Measurements from ENCODE around the gene RFTN1. TPM values are rescaled to one million over a fixed set of nuclear protein-coding genes. Genes with fewer than 3 reads are reported as not detected.

The RFTN1 gene
- total RNA-seq, 1 donor from 2014 or later = 26.5 TPM

DNA sequence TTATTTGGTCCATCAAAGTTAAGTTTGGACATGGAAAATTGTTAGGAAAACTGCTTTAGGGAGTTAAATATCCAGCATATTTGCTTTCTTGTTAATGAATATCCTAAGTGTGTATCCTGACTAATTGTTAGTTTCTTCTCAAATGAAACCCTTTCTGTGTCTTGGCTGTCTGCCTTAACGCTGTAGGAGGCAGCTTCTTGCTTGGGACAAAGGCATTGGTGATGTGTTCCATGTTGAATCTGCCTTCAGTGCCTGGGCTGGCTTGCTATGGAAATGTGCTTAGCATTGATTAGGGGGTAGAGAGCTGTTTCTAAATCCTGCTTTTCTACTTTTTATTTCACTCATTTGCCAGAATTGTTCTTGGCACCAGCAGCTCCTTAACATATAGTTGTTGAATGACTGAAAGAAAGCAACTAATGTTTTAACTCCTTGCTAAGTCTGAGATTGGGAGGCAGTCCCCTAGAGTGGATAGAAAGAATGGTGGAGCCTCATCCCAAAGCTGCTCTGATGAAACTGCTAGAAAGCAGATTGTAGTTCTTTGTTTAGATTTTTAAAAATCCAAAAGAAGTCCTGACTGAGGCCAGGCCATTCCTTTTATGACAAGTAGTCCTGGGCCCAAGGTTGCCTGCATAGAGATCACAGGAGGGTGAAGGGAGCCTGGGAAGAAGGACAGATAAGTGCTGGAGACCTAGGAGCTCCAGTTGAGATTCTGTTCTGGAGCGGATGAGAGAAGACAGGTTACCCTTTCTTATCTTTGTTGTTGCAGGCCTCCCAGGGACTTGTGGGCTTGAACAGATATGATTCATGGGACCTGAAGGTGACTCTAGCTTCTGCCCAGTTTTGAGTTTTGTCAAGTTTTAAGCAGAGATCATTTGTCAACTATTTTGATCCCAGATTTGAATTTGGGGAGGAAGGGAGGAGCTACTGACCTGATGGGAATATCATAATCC, 209.2 kb downstream of the RFTN1 start:
- no peak for DNase-seq (ENCODE audit: low spot score)
- intact Hi-C loops (cut with DNase I) = no loop called here

DNA sequence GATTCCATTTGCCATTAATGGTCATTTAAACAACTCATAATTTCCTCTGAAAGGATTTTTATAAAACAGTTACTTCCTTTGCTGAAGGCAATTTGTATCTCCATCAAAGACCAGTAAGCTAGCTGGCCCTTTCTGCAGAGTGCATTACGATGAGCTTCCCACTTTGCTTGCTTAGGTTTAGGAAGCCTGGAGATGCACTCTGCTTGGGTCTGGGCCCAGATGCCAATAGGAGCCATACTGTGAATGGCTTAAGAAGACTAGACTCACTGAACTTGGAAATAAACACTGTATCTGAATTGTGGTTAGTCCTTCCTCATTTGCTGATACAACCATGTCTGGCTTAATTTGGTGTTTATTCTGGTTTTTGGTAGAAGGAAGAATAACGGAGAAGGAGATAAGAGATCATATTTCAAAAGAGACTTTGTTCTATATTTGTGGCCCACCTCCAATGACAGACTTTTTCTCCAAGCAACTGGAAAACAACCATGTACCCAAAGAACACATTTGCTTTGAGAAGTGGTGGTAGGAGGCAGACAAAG, 210.4 kb downstream of the RFTN1 start:
- DNase-seq (ENCODE audit: low spot score) = no peak
- intact Hi-C loops (cut with DNase I) = no loop called here

DNA sequence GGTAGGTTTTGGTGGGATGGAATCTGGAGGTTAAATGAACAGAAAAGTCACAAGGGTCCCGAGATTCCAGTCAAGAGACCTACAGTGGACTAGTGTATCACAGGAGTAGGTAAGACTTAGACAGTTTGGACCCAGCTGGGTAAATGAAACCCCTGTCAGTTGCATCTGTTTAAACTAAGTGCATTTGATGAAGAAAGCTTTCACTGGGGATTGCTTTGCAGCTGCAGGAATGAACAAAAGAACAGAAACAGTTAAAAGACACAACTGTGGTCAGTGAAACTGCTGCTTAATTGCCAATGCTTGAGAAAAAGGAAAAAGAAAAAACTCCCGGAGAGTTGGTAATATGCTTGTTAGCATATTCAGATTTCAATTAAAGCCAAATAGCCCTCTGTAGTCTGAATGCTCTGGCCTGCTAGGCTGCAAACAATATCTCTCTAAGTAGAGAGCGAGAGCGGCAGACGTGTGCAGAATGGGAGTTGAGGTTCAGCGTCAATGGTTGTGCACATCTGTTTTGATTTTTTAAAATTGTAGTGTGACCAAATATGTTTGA, 211.3 kb downstream of the RFTN1 start:
- DNase-seq (ENCODE audit: low spot score) = no peak
- intact Hi-C loops (cut with DNase I) = no loop called here

DNA sequence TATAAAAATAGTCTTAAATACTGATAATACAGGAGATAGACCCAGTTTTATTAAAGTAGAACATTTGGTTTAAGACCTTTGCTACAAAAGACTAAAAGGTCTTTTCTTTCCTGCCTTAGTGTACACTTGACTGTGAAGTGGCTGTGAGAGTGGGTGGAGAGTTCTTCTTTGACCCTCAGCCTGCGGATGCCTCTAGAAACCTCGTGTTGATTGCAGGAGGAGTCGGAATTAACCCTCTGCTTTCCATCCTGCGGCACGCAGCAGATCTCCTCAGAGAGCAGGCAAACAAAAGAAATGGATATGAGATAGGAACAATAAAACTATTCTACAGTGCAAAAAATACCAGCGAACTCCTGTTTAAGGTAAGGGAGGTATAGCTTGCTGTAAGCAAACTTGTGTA, 212.0 kb downstream of the RFTN1 start:
- DNase-seq (ENCODE audit: low spot score) = no peak
- intact Hi-C loops (cut with DNase I) = no loop called here

DNA sequence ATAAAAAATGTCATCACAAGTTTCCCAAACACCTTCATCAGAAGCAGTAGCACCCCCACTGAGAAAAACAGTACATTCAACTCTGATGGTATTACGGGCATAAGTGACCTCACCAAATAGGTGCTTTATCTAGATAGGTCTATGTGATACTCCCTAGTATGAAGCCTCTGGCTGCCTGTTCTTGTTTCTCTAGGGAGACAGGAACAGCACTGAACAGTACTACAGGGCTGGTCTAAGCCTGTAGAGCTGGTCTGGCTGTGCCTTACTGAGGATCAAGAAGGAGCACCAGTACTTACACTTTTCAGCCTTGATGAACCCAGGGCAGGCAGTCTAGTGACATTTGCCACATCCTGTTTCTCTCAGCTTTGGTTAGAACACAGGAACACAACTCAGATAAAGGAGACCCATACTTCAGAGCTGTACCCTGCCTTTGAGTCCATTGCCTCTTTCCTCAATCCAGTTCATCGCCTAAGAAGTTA, 212.6 kb downstream of the RFTN1 start:
- no peak for DNase-seq (ENCODE audit: low spot score)
- intact Hi-C loops (cut with DNase I) = no loop called here

DNA sequence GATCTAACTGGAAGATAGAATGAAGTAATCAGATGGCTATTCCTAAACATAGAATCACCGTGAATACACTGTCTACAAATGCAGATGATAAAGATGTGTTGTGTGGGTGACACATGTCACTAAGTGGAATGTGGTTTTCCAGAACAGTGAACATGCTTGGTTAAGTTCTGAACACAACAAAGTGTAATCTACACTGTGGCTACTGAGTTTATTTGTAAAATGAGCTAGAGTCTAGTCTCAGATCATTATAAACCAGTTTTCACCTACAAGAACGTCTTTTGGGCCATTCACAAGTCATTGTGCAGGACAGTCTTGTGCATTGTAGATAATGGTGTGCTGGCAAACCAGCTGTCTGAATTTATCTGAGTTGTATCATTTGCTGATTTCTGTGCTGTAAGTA, 213.2 kb downstream of the RFTN1 start:
- intact Hi-C loops (cut with DNase I) = no loop called here
- no peak for DNase-seq (ENCODE audit: low spot score)

DNA sequence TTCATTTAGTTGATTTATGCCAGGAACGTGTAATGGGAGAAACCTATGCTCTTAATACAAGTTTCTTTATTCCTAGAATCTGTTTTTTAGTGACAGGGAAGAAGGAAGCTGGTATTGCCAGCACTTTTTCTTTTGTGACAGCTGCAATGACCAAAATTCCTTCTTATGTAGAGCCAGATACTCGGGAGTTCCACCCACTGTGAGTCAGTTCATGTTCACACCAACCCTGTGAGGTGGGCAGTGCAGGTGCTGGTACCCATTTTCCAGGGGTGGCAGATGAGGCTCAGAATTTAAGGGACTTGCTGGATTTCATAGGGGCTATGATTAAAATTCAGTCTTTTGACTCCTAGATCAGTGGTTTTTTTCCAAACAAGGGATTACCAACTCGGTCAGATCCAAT, 213.8 kb downstream of the RFTN1 start:
- intact Hi-C loops (cut with DNase I) = no loop called here

DNA sequence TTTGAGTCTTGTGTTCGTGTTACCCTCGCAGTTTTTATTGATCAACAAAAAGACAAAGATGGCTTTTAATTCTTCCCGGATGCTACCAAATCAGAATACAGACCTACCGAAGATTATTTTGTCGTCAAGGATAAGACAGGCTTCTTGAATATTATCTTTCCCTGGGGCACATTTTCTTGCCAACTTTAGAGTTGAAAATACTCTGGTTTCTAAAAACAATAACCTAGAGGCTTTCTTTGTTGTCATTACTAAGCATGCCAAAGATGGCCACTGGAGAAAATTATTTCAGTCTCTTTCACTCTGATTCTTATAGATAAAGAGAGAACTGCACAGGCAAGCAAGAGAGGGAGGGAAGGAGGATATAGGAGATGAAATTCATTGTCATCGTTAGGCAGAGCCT, 214.6 kb downstream of the RFTN1 start:
- intact Hi-C loops (cut with DNase I) = no loop called here
- no peak for DNase-seq (ENCODE audit: low spot score)

More for the DNA sequence above, 213.8 kb downstream of the RFTN1 start:
- DNase-seq (ENCODE audit: low spot score) = no peak

DNA sequence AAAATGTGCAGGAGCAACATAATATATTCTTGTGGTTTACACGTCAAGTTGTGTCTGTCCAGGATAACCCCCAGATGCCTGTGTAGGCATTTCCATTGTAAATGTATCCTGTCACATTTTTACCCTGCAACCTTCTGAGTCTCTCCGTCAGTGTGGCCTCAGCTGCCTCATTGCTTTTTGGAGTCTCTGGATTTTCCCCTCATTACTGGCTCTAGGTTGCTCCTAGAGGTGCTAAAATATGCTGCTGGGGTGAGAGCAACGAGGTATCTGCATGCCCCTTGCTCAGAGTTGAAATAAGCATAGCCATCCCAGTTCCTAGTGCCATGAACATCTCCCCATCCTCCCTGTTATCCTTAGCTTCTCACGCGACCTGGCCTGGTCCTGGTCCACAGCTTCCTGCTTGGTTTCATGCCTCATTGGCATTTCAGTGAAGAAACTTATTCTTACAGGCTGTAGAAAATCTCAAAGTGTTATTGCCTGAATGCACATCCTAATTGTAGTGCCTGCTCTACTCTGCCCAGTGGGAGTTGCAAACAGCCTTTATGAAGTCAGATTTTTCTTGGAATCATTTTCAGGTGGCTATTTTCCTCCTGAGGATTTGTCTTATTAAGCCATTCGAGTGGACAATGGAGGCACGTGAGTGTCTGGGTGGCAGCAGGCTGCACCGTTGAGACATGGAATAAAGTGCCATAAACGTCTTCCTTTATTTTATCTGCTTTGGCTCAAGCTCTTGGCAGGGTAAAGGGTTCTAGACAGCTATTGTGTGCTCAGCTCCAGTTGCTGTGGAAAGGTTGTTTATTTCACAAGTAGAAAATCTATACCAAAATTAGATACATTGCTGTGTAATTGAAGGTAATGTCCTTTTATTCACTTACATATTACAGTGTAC, 215.3 kb downstream of the RFTN1 start:
- no peak for DNase-seq (ENCODE audit: low spot score)
- intact Hi-C loops (cut with DNase I) = no loop called here

DNA sequence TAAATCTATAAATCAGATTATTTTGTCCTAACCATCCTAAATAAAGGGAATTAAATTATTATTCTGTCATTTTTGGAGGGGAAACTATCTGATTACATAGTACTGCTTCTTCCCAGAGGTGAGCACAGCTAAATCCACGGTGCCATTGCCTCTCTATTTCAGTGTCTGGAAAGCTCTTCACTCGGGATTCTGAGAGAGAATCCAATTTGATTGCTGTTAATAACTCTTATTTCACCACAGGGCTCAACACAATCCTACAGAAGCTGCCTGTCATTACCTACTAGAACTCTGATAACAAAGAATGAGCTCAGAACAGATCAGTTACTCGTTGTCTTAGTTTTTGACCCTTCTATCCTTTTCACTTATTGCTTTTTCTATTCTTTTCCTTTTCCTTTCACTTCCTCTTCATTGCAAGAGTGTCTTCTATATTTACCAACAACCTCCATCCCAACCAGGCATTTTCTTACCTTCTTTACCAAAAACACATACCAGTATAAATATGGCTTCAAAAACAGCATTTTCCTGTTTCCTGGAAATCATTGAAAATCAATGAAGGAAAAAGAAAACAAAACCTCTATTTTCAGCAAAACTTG, 218.1 kb downstream of the RFTN1 start:
- intact Hi-C loops (cut with DNase I) = no loop called here
- DNase-seq (ENCODE audit: low spot score) = no peak

DNA sequence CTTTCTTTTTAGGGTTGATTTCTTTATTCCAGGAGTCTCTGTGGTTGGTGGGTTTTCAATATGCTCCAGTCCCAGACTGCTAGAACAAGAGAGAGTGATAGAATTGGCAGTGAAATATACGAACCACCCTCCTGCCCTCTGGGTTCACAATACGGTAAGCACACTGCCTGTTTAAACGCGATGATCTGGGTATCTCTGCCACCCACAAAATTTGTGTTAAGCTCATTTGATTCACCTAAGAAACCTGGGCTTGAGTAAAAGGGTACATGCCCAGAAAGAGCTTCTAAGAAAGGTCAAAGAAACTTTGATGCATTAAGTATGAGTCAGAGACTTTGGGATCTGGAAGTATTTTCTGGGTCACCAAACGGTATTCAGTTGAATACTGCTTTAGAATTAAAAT, 218.7 kb downstream of the RFTN1 start:
- intact Hi-C loops (cut with DNase I) = no loop called here
- DNase-seq (ENCODE audit: low spot score) = no peak

DNA sequence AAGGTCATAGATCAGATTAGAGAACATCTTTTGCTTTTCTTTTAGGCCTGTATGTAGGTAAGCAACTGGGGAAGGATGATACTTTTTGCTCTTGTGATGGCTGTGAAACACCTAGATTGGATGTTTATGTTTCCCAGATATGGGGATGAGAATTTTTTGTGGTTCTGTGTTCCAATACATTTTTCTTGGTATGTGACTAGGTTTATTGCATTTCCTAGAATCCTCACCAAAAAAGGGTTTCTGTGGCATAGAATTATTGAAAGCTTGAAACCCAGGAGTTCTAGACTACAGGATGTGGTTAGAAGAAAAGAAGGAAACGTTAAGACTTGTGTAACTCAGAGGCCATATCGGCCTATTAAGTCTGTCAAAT, 222.7 kb downstream of the RFTN1 start:
- intact Hi-C loops (cut with DNase I) = loop anchor here (1.0 kb wide), 2 partner anchors 226 to 259 kb away; no protein-coding TSS in a partner anchor
- DNase-seq (ENCODE audit: low spot score) = no peak

DNA sequence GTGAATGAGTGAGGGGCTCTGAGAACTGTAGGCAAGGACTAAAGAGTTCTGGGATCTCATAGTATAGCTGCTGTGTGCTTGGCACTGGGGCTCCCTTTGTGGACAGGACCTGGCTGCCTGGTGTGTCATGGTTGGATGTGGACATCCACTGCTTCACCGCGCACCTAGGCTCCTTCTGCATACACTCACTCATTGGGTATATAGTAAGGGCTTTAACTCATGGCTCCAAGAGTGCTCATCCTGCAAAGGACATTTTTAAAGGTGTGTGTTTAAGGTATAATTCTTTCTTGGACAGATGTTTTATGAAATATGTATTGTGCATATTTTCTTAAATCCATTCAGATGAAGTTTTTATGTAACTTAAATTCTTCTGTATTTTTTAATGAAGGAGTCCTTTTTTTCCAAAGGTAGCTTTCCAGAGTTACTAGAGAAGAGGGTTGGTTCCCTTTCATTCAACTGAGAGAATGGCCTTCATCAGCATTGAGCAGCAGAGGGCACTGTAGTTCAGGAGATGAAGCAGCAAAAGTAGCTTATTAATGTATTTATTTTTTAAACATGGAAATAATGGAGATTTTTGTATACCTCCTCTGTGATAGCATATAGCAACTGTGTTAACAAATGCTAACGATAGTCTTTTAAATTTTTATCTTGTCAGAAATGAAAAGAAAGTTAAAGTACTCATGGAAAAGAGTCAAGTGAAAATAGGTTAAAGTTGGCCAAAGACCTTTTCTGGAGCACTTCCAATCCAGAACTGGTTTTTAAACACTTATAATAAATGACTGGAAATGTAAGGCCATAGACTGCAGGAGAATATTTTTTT, 223.3 kb downstream of the RFTN1 start:
- intact Hi-C loops (cut with DNase I) = loop anchor here (1.0 kb wide), 2 partner anchors 227 to 260 kb away; no protein-coding TSS in a partner anchor

DNA sequence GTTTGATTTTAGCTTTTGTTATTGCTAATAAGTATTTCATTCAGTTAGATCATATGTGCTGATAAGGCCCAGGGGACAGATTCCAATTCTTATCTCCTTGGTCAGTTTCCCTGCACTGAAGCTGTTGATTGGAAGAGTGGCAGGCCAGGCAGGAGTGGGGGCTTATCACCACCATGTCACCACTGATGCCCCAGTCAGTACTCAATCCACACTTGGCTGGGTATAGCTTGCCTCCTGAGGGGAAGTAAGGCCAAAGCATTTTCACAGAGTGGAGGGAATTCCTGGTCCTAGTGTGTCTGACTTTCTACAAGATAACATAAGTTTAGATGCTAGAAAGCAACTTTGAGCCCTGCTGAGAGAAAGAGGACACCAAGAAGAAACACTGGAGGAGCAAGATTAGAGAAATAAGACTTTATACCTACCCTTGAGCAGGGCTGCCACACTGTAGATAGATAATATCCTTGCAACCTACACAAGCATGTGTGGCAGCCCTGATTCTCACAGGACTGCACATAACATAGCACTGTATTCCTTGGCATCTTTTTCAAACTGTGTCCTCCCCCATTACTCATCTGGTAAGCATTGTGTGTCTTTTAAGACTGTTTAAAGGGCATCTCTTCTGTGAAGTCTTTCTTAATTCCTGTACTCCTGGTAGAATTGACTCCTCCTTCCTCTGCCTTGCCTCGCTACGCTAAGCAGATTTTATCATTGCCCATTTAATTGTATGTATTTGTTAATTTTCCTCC, 224.2 kb downstream of the RFTN1 start:
- intact Hi-C loops (cut with DNase I) = loop anchor here (5.0 kb wide), 2 partner anchors 83 to 243 kb away; no protein-coding TSS in a partner anchor
- no peak for DNase-seq (ENCODE audit: low spot score)

More for the DNA sequence above, 223.3 kb downstream of the RFTN1 start:
- DNase-seq (ENCODE audit: low spot score) = no peak

DNA sequence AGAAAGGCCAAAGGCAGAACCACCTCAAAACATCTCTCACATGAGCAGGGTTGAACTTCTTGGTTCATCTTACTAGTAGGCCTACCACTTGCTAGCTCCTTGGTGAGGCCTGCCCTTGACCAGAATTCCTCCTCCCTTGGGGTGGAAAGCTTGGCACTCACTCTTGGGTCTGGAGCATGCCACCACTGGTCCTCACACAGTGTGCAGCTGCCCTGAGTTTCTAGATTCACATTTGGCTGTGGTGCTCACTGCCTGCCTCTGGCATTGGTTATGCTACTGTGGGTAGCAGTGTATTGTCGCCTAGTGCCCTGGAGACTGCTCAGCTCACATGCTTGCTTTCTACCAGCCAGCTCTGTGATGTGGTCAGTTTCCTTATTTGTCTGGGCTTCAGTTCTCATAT, 224.8 kb downstream of the RFTN1 start:
- DNase-seq (ENCODE audit: low spot score) = no peak
- intact Hi-C loops (cut with DNase I) = loop anchor here (5.0 kb wide), 2 partner anchors 84 to 244 kb away; no protein-coding TSS in a partner anchor

DNA sequence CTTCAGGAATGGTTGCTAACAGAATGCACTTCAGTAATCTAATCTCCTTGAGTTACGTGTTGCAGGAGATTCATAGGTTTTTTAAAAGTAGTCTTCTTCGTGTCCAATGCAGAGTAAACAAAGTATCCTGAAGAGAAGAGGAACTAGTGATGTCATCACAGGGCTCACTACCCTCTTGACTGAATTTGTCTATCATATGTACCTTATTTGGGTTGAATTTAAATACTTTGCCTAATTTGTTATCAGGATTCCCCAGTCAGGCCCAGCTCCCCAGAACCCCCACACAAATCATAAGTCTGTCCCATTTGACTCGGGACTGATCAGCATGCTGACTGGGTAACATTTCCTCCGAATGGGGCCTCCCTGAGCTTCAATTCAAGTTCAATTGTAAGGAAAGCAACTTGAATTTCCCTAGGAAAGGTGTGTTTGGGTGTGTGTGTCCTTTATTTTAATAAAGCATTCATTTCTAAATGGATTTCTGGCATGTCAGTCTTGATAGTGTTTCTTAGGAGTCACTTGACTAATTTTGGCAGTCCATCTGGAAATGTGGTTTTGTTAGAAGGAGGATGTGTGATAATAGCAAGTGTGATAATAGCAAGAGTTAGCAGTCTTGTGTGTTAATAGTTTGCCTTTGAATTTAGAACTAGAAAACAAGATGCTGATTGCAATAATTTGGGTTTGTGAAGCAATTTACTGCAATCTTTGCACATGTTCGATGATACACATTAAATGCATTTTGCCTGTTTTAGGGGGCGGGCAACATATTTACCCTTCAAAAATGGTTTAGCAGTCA, 226.6 kb downstream of the RFTN1 start:
- DNase-seq (ENCODE audit: low spot score) = no peak
- intact Hi-C loops (cut with DNase I) = loop anchor here (5.0 kb wide), 2 partner anchors 85 to 245 kb away; no protein-coding TSS in a partner anchor

DNA sequence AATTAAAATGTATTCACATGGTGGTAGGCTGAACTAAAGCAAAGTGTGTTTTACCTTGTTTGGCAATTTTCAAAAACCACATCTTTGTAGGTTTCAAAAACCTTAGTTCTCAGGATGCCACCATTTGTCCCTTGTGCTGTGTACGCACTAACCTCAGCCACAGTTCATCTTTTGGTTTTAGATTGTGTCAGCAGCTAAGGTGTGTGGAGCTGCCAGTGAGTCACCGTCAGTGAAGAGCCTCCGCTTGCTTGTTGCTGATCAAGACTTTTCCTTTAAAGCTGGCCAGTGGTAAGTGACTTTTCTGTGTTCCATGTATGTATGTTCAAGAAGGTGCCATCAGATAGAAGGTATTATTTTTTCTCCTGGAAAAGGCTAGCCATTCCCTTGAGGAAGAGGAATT, 227.3 kb downstream of the RFTN1 start:
- DNase-seq (ENCODE audit: low spot score) = no peak
- intact Hi-C loops (cut with DNase I) = loop anchor here (5.0 kb wide), 2 partner anchors 86 to 246 kb away; no protein-coding TSS in a partner anchor

Data from cardiac septum (tissue), 1 donor.